SU-DHL-6 (cell line): ENCODE measurements around the gene ASH1L.
"Not testable (repeated sequence)": the region's sequence is repeated elsewhere in the genome, so short reads cannot be mapped to it uniquely, and the experiment has no call there.

Experiments used
- H2AFZ ChIP-seq: fragments of 200-600 bp; sonication (generic); 2 replicates; pipeline ENCODE4 v1.6.1; 2014; ENCODE audit warnings: low read depth, mild to moderate bottlenecking, moderate library complexity, mixed read lengths, antibody characterized with exemption, low read length; ENCODE audit not compliant: severe bottlenecking
- H3F3A ChIP-seq: fragments of 200-600 bp; shearing (Covaris generic); 2 replicates; pipeline ENCODE4 v1.6.0; 2016; ENCODE audit warnings: antibody characterized with exemption, mild to moderate bottlenecking; ENCODE audit not compliant: insufficient read depth
- H3K27ac ChIP-seq: fragments of 200-600 bp; sonication (generic); 2 replicates; pipeline ENCODE4 v1.5.1; 2016; ENCODE audit warnings: low read depth, mild to moderate bottlenecking, low read length, moderate library complexity, mixed read lengths
- H3K27me3 ChIP-seq: fragments of 200-600 bp; sonication (generic), shearing (Covaris generic); 2 replicates; pipeline ENCODE4 v1.6.0; 2014; ENCODE audit warnings: mild to moderate bottlenecking, low read length
- H3K36me3 ChIP-seq: fragments of 200-600 bp; sonication (generic); 2 replicates; pipeline ENCODE4 v1.6.1; 2014; ENCODE audit warnings: mild to moderate bottlenecking, low read length, mixed read lengths
- H3K4me2 ChIP-seq: fragments of 300-600, 200-600 bp; shearing (Covaris generic), sonication (generic); 2 replicates; pipeline ENCODE4 v1.6.0; 2014; ENCODE audit warnings: low read length, low read depth, mild to moderate bottlenecking; ENCODE audit not compliant: poor library complexity, severe bottlenecking
- H3K4me3 ChIP-seq: fragments of 200-600 bp; sonication (generic); 2 replicates; pipeline ENCODE4 v1.5.1; 2014; ENCODE audit warnings: antibody characterized with exemption, low read length, mild to moderate bottlenecking, mixed read lengths; ENCODE audit not compliant: insufficient read depth, poor library complexity, severe bottlenecking
- H3K79me2 ChIP-seq: fragments of 200-600 bp; sonication (generic); 2 replicates; pipeline ENCODE4 v1.6.1; 2014; ENCODE audit warnings: mild to moderate bottlenecking, low read length, moderate library complexity; ENCODE audit not compliant: insufficient read depth
- H3K9ac ChIP-seq: fragments of 200-600 bp; sonication (generic); 2 replicates; pipeline ENCODE4 v1.7.0; 2014; ENCODE audit warnings: mild to moderate bottlenecking, low read length
- H3K9me2 ChIP-seq: fragments of 200-600 bp; sonication (generic); replicated peaks from 2 replicates; pipeline ENCODE4 v1.6.1; 2014; ENCODE audit warnings: low read length; ENCODE audit not compliant: insufficient read depth
- H3K9me3 ChIP-seq: fragments of 200-600 bp; sonication (generic); 2 replicates; pipeline ENCODE4 v1.6.1; 2014; ENCODE audit warnings: low read length, mixed read lengths; ENCODE audit not compliant: insufficient read depth
- H4K20me1 ChIP-seq: fragments of 200-600 bp; sonication (generic); 2 replicates; pipeline ENCODE4 v1.6.1; 2014; ENCODE audit warnings: low read depth, mild to moderate bottlenecking, antibody characterized with exemption, low read length, moderate library complexity, mixed read lengths
- CTCF ChIP-seq: fragments of 200-600 bp; sonication (generic); IDR thresholded peaks from one replicate; pipeline ENCODE4 v1.5.1; 2017; ENCODE audit warnings: antibody characterized with exemption, mild to moderate bottlenecking, low read length, moderate library complexity; ENCODE audit not compliant: insufficient read depth, poor library complexity, severe bottlenecking
- EZH2phosphoT487 ChIP-seq: fragments of 200-600 bp; sonication (generic), shearing (Covaris generic); conservative IDR thresholded peaks from 2 replicates; pipeline ENCODE4 v1.6.1; 2018; ENCODE audit warnings: mild to moderate bottlenecking, antibody characterized with exemption, low read length, moderate library complexity, mixed read lengths

The ASH1L gene

GRCh38 chr1:155329980-155330598 is 232.5 kb downstream of the ASH1L start:
- no peak overlapping the region for H3K9ac ChIP-seq
- no peaks in the 10 kb centered on the region for H3K9me3 ChIP-seq
- H3K36me3 ChIP-seq: peaks cover 4% of the 10 kb centered on the region; the same call in 1 of the 2 replicates
- no peak overlapping the region for H3K4me3 ChIP-seq
- no peaks in the 10 kb centered on the region for H3K27me3 ChIP-seq
- H3K9me2 ChIP-seq: no peaks in the 10 kb centered on the region
- no peaks in the 10 kb centered on the region for H3K79me2 ChIP-seq
- no peaks in the 10 kb centered on the region for H4K20me1 ChIP-seq
- H3K4me2 ChIP-seq: no peak overlapping the region
- no peak overlapping the region for H2AFZ ChIP-seq
- H3K27ac ChIP-seq: no peak overlapping the region
- H3F3A ChIP-seq: peaks cover 18% of the 10 kb centered on the region
- TF ChIP-seq CTCF: no peak
- TF ChIP-seq EZH2phosphoT487: no peak

GRCh38 chr1:155328856-155329255 is 233.7 kb downstream of the ASH1L start:
- not testable (repeated sequence) for H3K36me3 ChIP-seq, H4K20me1 ChIP-seq

GRCh38 chr1:155327981-155328380 is 234.6 kb downstream of the ASH1L start:
- no peaks in the 10 kb centered on the region for H3K79me2 ChIP-seq
- H3K36me3 ChIP-seq: no peaks in the 10 kb centered on the region
- no peak overlapping the region for H3K4me3 ChIP-seq
- no peak overlapping the region for H3K9ac ChIP-seq
- H3K4me2 ChIP-seq: no peak overlapping the region
- H3K27me3 ChIP-seq: no peaks in the 10 kb centered on the region
- H3K9me3 ChIP-seq: no peaks in the 10 kb centered on the region
- H3K9me2 ChIP-seq: no peaks in the 10 kb centered on the region
- no peak overlapping the region for H2AFZ ChIP-seq
- no peaks in the 10 kb centered on the region for H4K20me1 ChIP-seq
- TF ChIP-seq CTCF (no peak), EZH2phosphoT487 (no peak)
- H3F3A ChIP-seq: peaks cover 18% of the 10 kb centered on the region
- no peak overlapping the region for H3K27ac ChIP-seq

More at GRCh38 chr1:155328856-155329255, 233.7 kb downstream of the ASH1L start:
- H3K9me2 ChIP-seq, H3K4me2 ChIP-seq, H3K27me3 ChIP-seq, H3K79me2 ChIP-seq, H3K9ac ChIP-seq, H2AFZ ChIP-seq, H3K4me3 ChIP-seq, H3K9me3 ChIP-seq, H3K27ac ChIP-seq: not testable (repeated sequence)
- H3F3A ChIP-seq: peaks cover 18% of the 10 kb centered on the region

- Histone ChIP-seq H2AFZ (no peak overlapping the region), H3K36me3 (no peaks in the 10 kb centered on the region), H4K20me1 (no peaks in the 10 kb centered on the region), H3K79me2 (no peaks in the 10 kb centered on the region), H3K4me3 (no peak overlapping the region), H3K9me2 (no peaks in the 10 kb centered on the region), H3K27me3 (no peaks in the 10 kb centered on the region), H3K9me3 (no peaks in the 10 kb centered on the region), H3K4me2 (no peak overlapping the region), H3K27ac (no peak overlapping the region), H3F3A (peaks cover 18% of the 10 kb centered on the region), H3K9ac (no peak overlapping the region)
- TF ChIP-seq EZH2phosphoT487: no peak
- no peak for TF ChIP-seq CTCF
Observed at GRCh38 chr1:155326631-155327037, 236.0 kb downstream of the ASH1L start.
